Muscle of arm (tissue), 12 donors: ENCODE results near the gene NFATC2IP. TPM values are rescaled to one million over a fixed set of nuclear protein-coding genes. Genes with fewer than 3 reads are reported as not detected.
A peak's percentile ranks its signal among the peaks of the same experiment; 100 is the strongest.
"Not testable (repeated sequence)": the region's sequence is repeated elsewhere in the genome, so short reads cannot be mapped to it uniquely, and the experiment has no call there.

Source experiments
- DNase-seq: peaks from one replicate; pipeline ENCODE4 v3.0.0-alpha.2; 2013
- polyA plus RNA-seq, 12 donors: library from polyadenylated mRNA; unstranded; fragments of 120-200 nt; gene quantifications; one replicate each; pipeline ENCODE4 v1.2.1, GENCODE V29; 2013; ENCODE audit not compliant: insufficient read length in 12 of 12

The NFATC2IP gene
- polyA plus RNA-seq, 12 donors, result 14.1 to 46.1 (median 24.3) TPM; not detected in 1

GRCh38 chr16:28924762-28925385 lies 25.9 kb upstream of the NFATC2IP start, which contains the start of gene RABEP2:
Gene RABEP2 (minus strand): TSS chr16:28925238. CDS start chr16:28925163, 75 bp downstream.
- peak; percentile 90 for DNase-seq

- peak; percentile 90 for DNase-seq
These were observed 25.1 kb upstream of the NFATC2IP start for GRCh38 chr16:28925386-28926228.

- DNase-seq, result not testable (repeated sequence)
These were observed 24.5 kb upstream of the NFATC2IP start for GRCh38 chr16:28926284-28926683.

- no peak for DNase-seq
These were observed 22.9 kb upstream of the NFATC2IP start for GRCh38 chr16:28927815-28928214.

GRCh38 chr16:28930203-28930602 lies 20.5 kb upstream of the NFATC2IP start:
- DNase-seq, result no peak

- DNase-seq, result no peak
These were observed 20.1 kb upstream of the NFATC2IP start for GRCh38 chr16:28930652-28931051.

GRCh38 chr16:28931801-28932225 lies 18.9 kb upstream of the NFATC2IP start, which contains the start of gene CD19:
Gene CD19 (plus strand): TSS chr16:28931971. CDS start chr16:28932001, 30 bp downstream.
- DNase-seq, result no peak

GRCh38 chr16:28932339-28933141 lies 18.2 kb upstream of the NFATC2IP start:
- no peak for DNase-seq

GRCh38 chr16:28933171-28933570 lies 17.6 kb upstream of the NFATC2IP start:
- no peak for DNase-seq

- no peak for DNase-seq
These were observed 15.4 kb upstream of the NFATC2IP start for GRCh38 chr16:28935346-28935745.

GRCh38 chr16:28935924-28936783 lies 14.6 kb upstream of the NFATC2IP start:
- peak; percentile 59 for DNase-seq

GRCh38 chr16:28936784-28937155 lies 14.0 kb upstream of the NFATC2IP start:
- DNase-seq, result no peak

GRCh38 chr16:28937222-28937876 lies 13.4 kb upstream of the NFATC2IP start:
- no peak for DNase-seq

- no peak for DNase-seq
These were observed 12.0 kb upstream of the NFATC2IP start for GRCh38 chr16:28938721-28939120.

- not testable (repeated sequence) for DNase-seq
These were observed 10.9 kb upstream of the NFATC2IP start for GRCh38 chr16:28939825-28940224.

GRCh38 chr16:28943281-28943680 lies 7.5 kb upstream of the NFATC2IP start:
- DNase-seq, result no peak

- DNase-seq, result no peak
These were observed 4.1 kb upstream of the NFATC2IP start for GRCh38 chr16:28946681-28947080.

GRCh38 chr16:28951410-28951943 lies 740 bp downstream of the NFATC2IP start:
- no peak for DNase-seq

GRCh38 chr16:28958216-28958615 lies 7.5 kb downstream of the NFATC2IP start:
- no peak for DNase-seq

GRCh38 chr16:28958836-28959235 lies 8.1 kb downstream of the NFATC2IP start:
- DNase-seq, result no peak
